ENCODE measurements around the gene RBMS3.

GRCh38 chr3:29741231-29741630 lies 460.4 kb downstream of the RBMS3 start:
- TF ChIP-seq, protein P1, sequence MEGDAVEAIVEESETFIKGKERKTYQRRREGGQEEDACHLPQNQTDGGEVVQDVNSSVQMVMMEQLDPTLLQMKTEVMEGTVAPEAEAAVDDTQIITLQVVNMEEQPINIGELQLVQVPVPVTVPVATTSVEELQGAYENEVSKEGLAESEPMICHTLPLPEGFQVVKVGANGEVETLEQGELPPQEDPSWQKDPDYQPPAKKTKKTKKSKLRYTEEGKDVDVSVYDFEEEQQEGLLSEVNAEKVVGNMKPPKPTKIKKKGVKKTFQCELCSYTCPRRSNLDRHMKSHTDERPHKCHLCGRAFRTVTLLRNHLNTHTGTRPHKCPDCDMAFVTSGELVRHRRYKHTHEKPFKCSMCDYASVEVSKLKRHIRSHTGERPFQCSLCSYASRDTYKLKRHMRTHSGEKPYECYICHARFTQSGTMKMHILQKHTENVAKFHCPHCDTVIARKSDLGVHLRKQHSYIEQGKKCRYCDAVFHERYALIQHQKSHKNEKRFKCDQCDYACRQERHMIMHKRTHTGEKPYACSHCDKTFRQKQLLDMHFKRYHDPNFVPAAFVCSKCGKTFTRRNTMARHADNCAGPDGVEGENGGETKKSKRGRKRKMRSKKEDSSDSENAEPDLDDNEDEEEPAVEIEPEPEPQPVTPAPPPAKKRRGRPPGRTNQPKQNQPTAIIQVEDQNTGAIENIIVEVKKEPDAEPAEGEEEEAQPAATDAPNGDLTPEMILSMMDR (conservative IDR thresholded peaks at IDR 0.05; ENCODE audit: low read depth, low read length): no peak
- no peak for TF ChIP-seq EZH2 (IDR thresholded peaks at IDR 0.05; ENCODE audit: borderline replicate concordance, low read depth, low read length, poor library complexity, severe bottlenecking)

All from A673 (cell line).